WTC11 (cell line): ENCODE data around the gene CPNE2. TPM values are rescaled to one million over a fixed set of nuclear protein-coding genes. Genes with fewer than 3 reads are reported as not detected.

ENCODE experiments used
- ATAC-seq: fragments of 200-7000 bp; cut with Tn5 transposase; 2 replicates; pipeline ENCODE4 v1.10.0; 2021; ENCODE audit warnings: mild to moderate bottlenecking, moderate library complexity
- CTCF ChIA-PET: fragments of 300-600 bp; sonication (Branson Sonifier 250); formaldehyde crosslinking; loops from one replicate; lab custom pipeline; 2021; ENCODE audit warnings: antibody characterized with exemption; lab: Charles Lee
- POLR2A ChIA-PET: fragments of 350-600 bp; sonication (Branson Sonifier 250); formaldehyde crosslinking; loops from one replicate; lab custom pipeline; 2021; ENCODE audit warnings: antibody characterized with exemption; lab: Charles Lee
- DNase-seq: peaks from one replicate; pipeline ENCODE4 v3.0.0; 2021; ENCODE audit warnings: low spot score
- H3K27ac Mint-ChIP-seq: 2 replicates; pipeline ENCODE4 v1.8.0; 2021; ENCODE audit warnings: mixed read lengths
- H3K27me3 Mint-ChIP-seq: 2 replicates; pipeline ENCODE4 v1.8.0; 2021; ENCODE audit warnings: low read depth, mild to moderate bottlenecking, moderate library complexity, mixed read lengths
- H3K36me3 Mint-ChIP-seq: 2 replicates; pipeline ENCODE4 v1.8.0; 2021; ENCODE audit warnings: mixed read lengths
- H3K4me1 Mint-ChIP-seq: 2 replicates; pipeline ENCODE4 v1.8.0; 2022; ENCODE audit warnings: mixed read lengths
- H3K4me3 Mint-ChIP-seq: 2 replicates; pipeline ENCODE4 v1.8.0; 2021; ENCODE audit warnings: mild to moderate bottlenecking, moderate library complexity, mixed read lengths
- H3K9me3 Mint-ChIP-seq: 2 replicates; pipeline ENCODE4 v1.8.0; 2021; ENCODE audit warnings: mixed read lengths
- CREM ChIP-seq: sonication (generic); formaldehyde crosslinking; IDR thresholded peaks from 2 replicates; pipeline ENCODE4 v1.8.1; 2022; ENCODE audit warnings: mild to moderate bottlenecking, missing genetic modification reagents, moderate library complexity
- JAZF1 ChIP-seq: fragments of 250-450 bp; sonication (Bioruptor Pico); IDR thresholded peaks from 2 replicates; pipeline ENCODE4 v1.9.0; 2021; ENCODE audit warnings: moderate library complexity, mild to moderate bottlenecking, inconsistent platforms
- KAT7 ChIP-seq: sonication (generic); formaldehyde crosslinking; IDR thresholded peaks from 2 replicates; pipeline ENCODE4 v1.8.1; 2023; ENCODE audit warnings: missing genetic modification reagents, mild to moderate bottlenecking, borderline replicate concordance
- NR1H2 ChIP-seq: sonication (generic); formaldehyde crosslinking; IDR thresholded peaks from 2 replicates; pipeline ENCODE4 v1.9.0; 2021; ENCODE audit warnings: mild to moderate bottlenecking, moderate library complexity, missing genetic modification reagents
- NR2C2 ChIP-seq: sonication (generic); formaldehyde crosslinking; IDR thresholded peaks from 2 replicates; pipeline ENCODE4 v1.8.0; 2022; ENCODE audit warnings: mild to moderate bottlenecking, missing genetic modification reagents
- OVOL2 ChIP-seq: fragments of 250-450 bp; sonication (Bioruptor Pico); IDR thresholded peaks from 2 replicates; pipeline ENCODE4 v1.9.0; 2021; ENCODE audit warnings: mild to moderate bottlenecking, borderline replicate concordance
- RELA ChIP-seq: sonication (generic); formaldehyde crosslinking; IDR thresholded peaks from 2 replicates; pipeline ENCODE4 v1.8.1; 2022; ENCODE audit warnings: missing genetic modification reagents, mild to moderate bottlenecking, borderline replicate concordance
- SMAD4 ChIP-seq: sonication (generic); formaldehyde crosslinking; IDR thresholded peaks from 2 replicates; pipeline ENCODE4 v1.8.0; 2022; ENCODE audit warnings: mild to moderate bottlenecking, missing genetic modification reagents
- TEAD1 ChIP-seq: sonication (generic); formaldehyde crosslinking; IDR thresholded peaks from 2 replicates; pipeline ENCODE4 v1.8.0; 2022; ENCODE audit warnings: mild to moderate bottlenecking, missing genetic modification reagents
- TP53 ChIP-seq: sonication (generic); formaldehyde crosslinking; IDR thresholded peaks from 2 replicates; pipeline ENCODE4 v1.8.1; 2023; ENCODE audit warnings: mild to moderate bottlenecking, missing genetic modification reagents
- ZNF219 ChIP-seq: sonication (generic); formaldehyde crosslinking; IDR thresholded peaks from 2 replicates; pipeline ENCODE4 v1.8.0; 2023; ENCODE audit warnings: missing genetic modification reagents, mild to moderate bottlenecking, borderline replicate concordance
- ZNF423 ChIP-seq: fragments of 250-450 bp; sonication (Bioruptor Pico); IDR thresholded peaks from 2 replicates; pipeline ENCODE4 v2.1.2; 2022; ENCODE audit warnings: mild to moderate bottlenecking, moderate library complexity
- total RNA-seq: library from RNA; stranded (reverse); gene quantifications from 3 replicates; pipeline ENCODE4 v1.2.3, GENCODE V29; 2021
- TF ChIP-seq, protein P1 (sequence below): sonication (generic); formaldehyde crosslinking; IDR thresholded peaks from 2 replicates; pipeline ENCODE4 v1.8.1; 2022; ENCODE audit warnings: low read depth, missing genetic modification reagents, borderline replicate concordance
- TF ChIP-seq, protein P2 (sequence below): sonication (generic); formaldehyde crosslinking; IDR thresholded peaks from 2 replicates; pipeline ENCODE4 v1.8.1; 2022; ENCODE audit warnings: mild to moderate bottlenecking, moderate library complexity, missing genetic modification reagents
- TF ChIP-seq, protein P3 (sequence below): sonication (generic); formaldehyde crosslinking; IDR thresholded peaks from 2 replicates; pipeline ENCODE4 v1.8.0; 2022; ENCODE audit warnings: mild to moderate bottlenecking, missing genetic modification reagents
- TF ChIP-seq, protein P4 (sequence below): sonication (generic); formaldehyde crosslinking; IDR thresholded peaks from 2 replicates; pipeline ENCODE4 v1.8.1; 2022; ENCODE audit warnings: missing genetic modification reagents, borderline replicate concordance
- TF ChIP-seq, protein P5 (sequence below): sonication (generic); formaldehyde crosslinking; IDR thresholded peaks from 2 replicates; pipeline ENCODE4 v1.8.1; 2022; ENCODE audit warnings: low read depth, mild to moderate bottlenecking, moderate library complexity, missing genetic modification reagents, borderline replicate concordance
- TF ChIP-seq, protein P6 (sequence below): fragments of 200-600 bp; IDR thresholded peaks from 2 replicates; pipeline ENCODE4 v1.8.0; 2022; ENCODE audit warnings: antibody characterized with exemption

The CPNE2 gene
- total RNA-seq, 1 experiment from 2014 or later: 14.0 TPM

DNA sequence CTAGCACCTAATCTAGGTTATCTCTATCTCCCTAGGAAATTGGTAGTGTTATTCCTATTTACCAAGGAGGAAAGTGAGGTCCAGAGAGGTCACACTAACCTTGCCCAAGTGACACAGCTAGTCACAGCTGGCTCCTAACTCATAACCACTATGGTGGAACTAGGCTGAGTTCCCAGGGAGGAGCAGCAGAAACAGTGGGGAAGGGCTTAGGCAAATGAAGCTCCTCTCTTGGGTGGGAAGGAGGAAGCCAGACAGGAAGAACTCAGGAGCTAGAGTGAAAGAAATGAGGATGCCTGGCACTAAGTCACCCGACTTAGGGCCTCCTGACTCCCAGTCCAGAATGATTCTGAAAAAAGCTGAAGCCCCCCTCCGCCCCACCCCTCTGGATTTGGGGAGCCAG is 59.0 kb downstream of the CPNE2 start:
- CTCF ChIA-PET: interaction anchor here (0.6 to 5.8 kb wide), 12 partner anchors 10 to 187 kb away, joined by 3 to 56 read pairs (median 4); partner anchors contain the start of genes CPNE2, PSME3IP1 and RSPRY1
- peaks cover 40% of the 10 kb centered on the region for H3K36me3 Mint-ChIP-seq
- H3K4me1 Mint-ChIP-seq: peaks cover 52% of the 10 kb centered on the region
- DNase-seq: no peak
- POLR2A ChIA-PET: interaction anchor here (1.0 to 1.4 kb wide), 2 partner anchors 11 to 31 kb away, joined by 3 read pairs; no protein-coding TSS in a partner anchor
- no peaks in the 10 kb centered on the region for H3K9me3 Mint-ChIP-seq
- peak; percentile 22 for ATAC-seq
- H3K27me3 Mint-ChIP-seq: no peaks in the 10 kb centered on the region; the same call in 1 of the 2 replicates
- H3K27ac Mint-ChIP-seq: peak overlapping the region; percentile 81
- no peak for TF ChIP-seq NR2C2 (CRISPR knock-in tag)
- TF ChIP-seq ZNF423 (CRISPR knock-in tag): 0 out of 2 replicates have a peak, but pooled peaks have one; percentile 13
- no peak overlapping the region for H3K4me3 Mint-ChIP-seq

DNA sequence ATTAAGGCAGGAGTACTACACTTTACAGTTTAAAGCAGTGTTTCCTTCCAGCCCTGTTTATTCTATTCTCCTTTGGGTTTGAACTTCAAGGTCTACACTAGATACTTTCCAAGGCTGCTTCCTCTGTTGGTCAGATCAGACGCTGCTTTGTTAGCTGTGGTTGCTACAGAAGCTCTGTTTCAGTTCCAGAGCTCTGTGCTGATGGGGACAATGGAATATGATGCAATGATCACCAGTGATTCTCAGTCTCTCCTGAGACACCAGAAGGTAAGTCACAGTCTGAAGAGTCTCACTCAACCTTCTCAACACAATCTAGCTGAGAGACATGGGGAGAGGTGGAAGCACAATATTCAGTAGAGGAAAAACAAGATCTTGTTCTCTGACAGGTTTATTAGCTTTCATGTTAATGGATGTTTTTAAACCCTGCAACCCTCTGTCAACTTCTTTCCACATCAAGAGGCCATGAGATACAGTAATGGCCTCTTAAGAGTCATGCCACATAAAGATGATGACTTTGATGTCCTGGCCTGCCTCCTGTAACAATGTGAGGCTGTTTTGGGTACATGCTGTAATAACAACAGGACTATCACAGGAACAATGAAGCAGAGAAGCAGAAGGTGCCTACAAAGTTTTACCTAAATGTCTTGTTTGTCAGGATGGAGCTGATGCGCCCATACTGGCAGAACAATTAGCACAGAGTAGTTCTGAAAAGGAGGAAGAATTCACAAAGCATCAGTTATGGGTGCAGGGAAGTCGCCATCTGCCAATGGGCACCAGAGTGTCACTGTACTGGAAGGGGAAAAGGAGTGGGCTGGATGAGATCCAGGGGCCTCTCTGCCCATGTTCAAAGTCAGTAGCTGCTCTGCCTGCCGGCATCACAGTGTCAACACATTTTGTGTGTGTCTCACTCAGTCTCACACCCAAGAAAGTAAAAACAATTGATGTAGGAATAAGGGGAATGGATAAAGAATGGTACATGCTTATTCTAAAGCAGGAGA is 60.0 kb downstream of the CPNE2 start:
- ChIA-PET POLR2A (interaction anchor here (1.4 kb wide), 1 partner anchor 30 kb away, joined by 3 read pairs; no protein-coding TSS in a partner anchor), CTCF (interaction anchor here (1.0 to 5.8 kb wide), 5 partner anchors 34 to 188 kb away, joined by 4 to 56 read pairs (median 6); partner anchors contain the start of genes CPNE2, PSME3IP1 and RSPRY1)
- no peaks in the 10 kb centered on the region for H3K9me3 Mint-ChIP-seq
- no peaks in the 10 kb centered on the region; the same call in 1 of the 2 replicates for H3K27me3 Mint-ChIP-seq
- H3K36me3 Mint-ChIP-seq: peaks cover 49% of the 10 kb centered on the region
- TF ChIP-seq, protein P1, sequence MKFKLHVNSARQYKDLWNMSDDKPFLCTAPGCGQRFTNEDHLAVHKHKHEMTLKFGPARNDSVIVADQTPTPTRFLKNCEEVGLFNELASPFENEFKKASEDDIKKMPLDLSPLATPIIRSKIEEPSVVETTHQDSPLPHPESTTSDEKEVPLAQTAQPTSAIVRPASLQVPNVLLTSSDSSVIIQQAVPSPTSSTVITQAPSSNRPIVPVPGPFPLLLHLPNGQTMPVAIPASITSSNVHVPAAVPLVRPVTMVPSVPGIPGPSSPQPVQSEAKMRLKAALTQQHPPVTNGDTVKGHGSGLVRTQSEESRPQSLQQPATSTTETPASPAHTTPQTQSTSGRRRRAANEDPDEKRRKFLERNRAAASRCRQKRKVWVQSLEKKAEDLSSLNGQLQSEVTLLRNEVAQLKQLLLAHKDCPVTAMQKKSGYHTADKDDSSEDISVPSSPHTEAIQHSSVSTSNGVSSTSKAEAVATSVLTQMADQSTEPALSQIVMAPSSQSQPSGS (CRISPR knock-in tag): no peak
- H3K4me3 Mint-ChIP-seq: no peak overlapping the region
- DNase-seq (no peak), ATAC-seq (no peak)
- peaks cover 42% of the 10 kb centered on the region for H3K4me1 Mint-ChIP-seq
- H3K27ac Mint-ChIP-seq: peak overlapping the region; percentile 94

DNA sequence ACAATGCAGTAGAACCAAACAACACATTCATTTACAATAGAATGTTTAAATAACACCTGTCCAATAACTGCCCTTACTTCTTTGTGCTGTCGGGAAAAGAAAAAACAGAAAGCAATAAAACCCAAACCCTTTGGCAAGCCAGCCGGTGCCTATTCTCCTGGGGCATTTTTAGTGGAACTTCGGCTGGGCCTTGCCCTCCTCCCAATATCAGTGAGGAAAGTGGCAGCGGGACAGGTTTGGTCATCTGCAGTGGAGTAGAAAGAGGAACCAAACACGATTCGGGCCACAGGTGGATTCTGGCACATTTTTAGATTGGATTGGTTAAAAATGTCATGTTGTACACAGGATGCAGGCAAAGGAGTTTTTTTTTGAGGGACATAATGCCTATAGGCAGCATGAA is 61.5 kb downstream of the CPNE2 start:
- H3K27me3 Mint-ChIP-seq: no peaks in the 10 kb centered on the region; the same call in 1 of the 2 replicates
- no peak for DNase-seq
- ChIA-PET POLR2A (no interaction called here), CTCF (no interaction called here)
- peaks cover 60% of the 10 kb centered on the region for H3K36me3 Mint-ChIP-seq
- no peak for ATAC-seq
- no peak overlapping the region for H3K27ac Mint-ChIP-seq
- peaks cover 30% of the 10 kb centered on the region for H3K4me1 Mint-ChIP-seq
- no peaks in the 10 kb centered on the region for H3K9me3 Mint-ChIP-seq
- H3K4me3 Mint-ChIP-seq: no peak overlapping the region
- TF ChIP-seq JAZF1 (CRISPR knock-in tag): no peak
- no peak for TF ChIP-seq CREM
- TF ChIP-seq, protein P2, sequence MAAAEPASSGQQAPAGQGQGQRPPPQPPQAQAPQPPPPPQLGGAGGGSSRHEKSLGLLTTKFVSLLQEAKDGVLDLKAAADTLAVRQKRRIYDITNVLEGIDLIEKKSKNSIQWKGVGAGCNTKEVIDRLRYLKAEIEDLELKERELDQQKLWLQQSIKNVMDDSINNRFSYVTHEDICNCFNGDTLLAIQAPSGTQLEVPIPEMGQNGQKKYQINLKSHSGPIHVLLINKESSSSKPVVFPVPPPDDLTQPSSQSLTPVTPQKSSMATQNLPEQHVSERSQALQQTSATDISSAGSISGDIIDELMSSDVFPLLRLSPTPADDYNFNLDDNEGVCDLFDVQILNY (CRISPR knock-in tag): no peak
- no peak for TF ChIP-seq TEAD1
- TF ChIP-seq, protein P3, sequence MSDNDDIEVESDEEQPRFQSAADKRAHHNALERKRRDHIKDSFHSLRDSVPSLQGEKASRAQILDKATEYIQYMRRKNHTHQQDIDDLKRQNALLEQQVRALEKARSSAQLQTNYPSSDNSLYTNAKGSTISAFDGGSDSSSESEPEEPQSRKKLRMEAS (CRISPR knock-in tag): no peak
- TF ChIP-seq, protein P4, sequence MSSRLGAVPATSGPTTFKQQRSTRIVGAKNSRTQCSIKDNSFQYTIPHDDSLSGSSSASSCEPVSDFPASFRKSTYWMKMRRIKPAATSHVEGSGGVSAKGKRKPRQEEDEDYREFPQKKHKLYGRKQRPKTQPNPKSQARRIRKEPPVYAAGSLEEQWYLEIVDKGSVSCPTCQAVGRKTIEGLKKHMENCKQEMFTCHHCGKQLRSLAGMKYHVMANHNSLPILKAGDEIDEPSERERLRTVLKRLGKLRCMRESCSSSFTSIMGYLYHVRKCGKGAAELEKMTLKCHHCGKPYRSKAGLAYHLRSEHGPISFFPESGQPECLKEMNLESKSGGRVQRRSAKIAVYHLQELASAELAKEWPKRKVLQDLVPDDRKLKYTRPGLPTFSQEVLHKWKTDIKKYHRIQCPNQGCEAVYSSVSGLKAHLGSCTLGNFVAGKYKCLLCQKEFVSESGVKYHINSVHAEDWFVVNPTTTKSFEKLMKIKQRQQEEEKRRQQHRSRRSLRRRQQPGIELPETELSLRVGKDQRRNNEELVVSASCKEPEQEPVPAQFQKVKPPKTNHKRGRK (CRISPR knock-in tag): no peak
- TF ChIP-seq, protein P1 (CRISPR knock-in tag): no peak
- no peak for TF ChIP-seq SMAD4 (CRISPR knock-in tag)
- no peak for TF ChIP-seq ZNF219 (CRISPR knock-in tag)
- TF ChIP-seq, protein P5, sequence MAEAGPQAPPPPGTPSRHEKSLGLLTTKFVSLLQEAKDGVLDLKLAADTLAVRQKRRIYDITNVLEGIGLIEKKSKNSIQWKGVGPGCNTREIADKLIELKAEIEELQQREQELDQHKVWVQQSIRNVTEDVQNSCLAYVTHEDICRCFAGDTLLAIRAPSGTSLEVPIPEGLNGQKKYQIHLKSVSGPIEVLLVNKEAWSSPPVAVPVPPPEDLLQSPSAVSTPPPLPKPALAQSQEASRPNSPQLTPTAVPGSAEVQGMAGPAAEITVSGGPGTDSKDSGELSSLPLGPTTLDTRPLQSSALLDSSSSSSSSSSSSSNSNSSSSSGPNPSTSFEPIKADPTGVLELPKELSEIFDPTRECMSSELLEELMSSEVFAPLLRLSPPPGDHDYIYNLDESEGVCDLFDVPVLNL (CRISPR knock-in tag): no peak
- TF ChIP-seq, protein P6, sequence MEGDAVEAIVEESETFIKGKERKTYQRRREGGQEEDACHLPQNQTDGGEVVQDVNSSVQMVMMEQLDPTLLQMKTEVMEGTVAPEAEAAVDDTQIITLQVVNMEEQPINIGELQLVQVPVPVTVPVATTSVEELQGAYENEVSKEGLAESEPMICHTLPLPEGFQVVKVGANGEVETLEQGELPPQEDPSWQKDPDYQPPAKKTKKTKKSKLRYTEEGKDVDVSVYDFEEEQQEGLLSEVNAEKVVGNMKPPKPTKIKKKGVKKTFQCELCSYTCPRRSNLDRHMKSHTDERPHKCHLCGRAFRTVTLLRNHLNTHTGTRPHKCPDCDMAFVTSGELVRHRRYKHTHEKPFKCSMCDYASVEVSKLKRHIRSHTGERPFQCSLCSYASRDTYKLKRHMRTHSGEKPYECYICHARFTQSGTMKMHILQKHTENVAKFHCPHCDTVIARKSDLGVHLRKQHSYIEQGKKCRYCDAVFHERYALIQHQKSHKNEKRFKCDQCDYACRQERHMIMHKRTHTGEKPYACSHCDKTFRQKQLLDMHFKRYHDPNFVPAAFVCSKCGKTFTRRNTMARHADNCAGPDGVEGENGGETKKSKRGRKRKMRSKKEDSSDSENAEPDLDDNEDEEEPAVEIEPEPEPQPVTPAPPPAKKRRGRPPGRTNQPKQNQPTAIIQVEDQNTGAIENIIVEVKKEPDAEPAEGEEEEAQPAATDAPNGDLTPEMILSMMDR: no peak
- TF ChIP-seq NR1H2 (CRISPR knock-in tag): no peak
- TF ChIP-seq KAT7 (CRISPR knock-in tag): no peak
- no peak for TF ChIP-seq OVOL2 (CRISPR knock-in tag)
- no peak for TF ChIP-seq TP53 (CRISPR knock-in tag)
- TF ChIP-seq RELA: no peak
